K562 (cell line): ENCODE measurements around the gene PRRT1. TPM values are rescaled to one million over a fixed set of nuclear protein-coding genes. Genes with fewer than 3 reads are reported as not detected.

Experiments
- ATAC-seq: fragments of 200-7000 bp; cut with Tn5 transposase; 3 replicates; pipeline ENCODE4 v1.9.1; 2020; ENCODE audit warnings: moderate library complexity
- BruUV-seq: library from RNA; stranded (reverse); fragments of 400-500 nt; replicated peaks from 2 replicates; lab custom pipeline; 2021; lab: Mats Ljungman, UMichigan
- CTCF ChIA-PET: fragments of 300-600 bp; formaldehyde crosslinking; extraction: SDS; loops from one replicate; lab custom pipeline; 2021; ENCODE audit warnings: low intra/inter-chr PET ratio; lab: Yijun Ruan, JAX
- POLR2A ChIA-PET: fragments of 300-600, 350-650 bp; sonication (Branson Sonifier 250); formaldehyde crosslinking; extraction: SDS; loops from one replicate; lab custom pipeline; 2021; ENCODE audit warnings: antibody characterized with exemption, inconsistent platforms; lab: Yijun Ruan, JAX
- DNase-seq, 4 experiments: peaks; one replicate each; pipeline versions ENCODE4 v3.0.0 to v3.0.0-alpha.2; 2011 to 2018; ENCODE audit warnings: low spot score in 3 of 4, mixed read lengths in 3 of 4; ENCODE audit errors: extremely low read depth in 1 of 4
- FAIRE-seq: peaks from 2 replicates; lab custom pipeline; 2011; peaks lifted over from hg19 to GRCh38; lab: Jason Lieb, UNC
- H2AFZ ChIP-seq: 2 replicates; pipeline ENCODE4 v1.6.0; 2011; ENCODE audit warnings: low read depth, low read length, control low read depth, inconsistent platforms
- H3K27ac ChIP-seq: fragments of 200-600 bp; 3 replicates; pipeline ENCODE4 v1.8.0; 2011; ENCODE audit warnings: low read depth, mild to moderate bottlenecking, control low read depth, inconsistent platforms, low read length, moderate library complexity, mixed read lengths; ENCODE audit errors: extremely low read depth
- H3K27me3 ChIP-seq, 2 experiments: fragments of 300-600 bp in 1 of 2; 2 replicates in 1 of 2; 3 replicates in 1 of 2; pipeline versions ENCODE4 v1.6.0 to v1.8.0; 2011; ENCODE audit warnings: inconsistent platforms in 2 of 2, low read length in 2 of 2, mild to moderate bottlenecking in 1 of 2, mixed read lengths in 1 of 2, moderate library complexity in 1 of 2; ENCODE audit not compliant: control insufficient read depth in 2 of 2, insufficient read depth in 2 of 2
- H3K36me3 ChIP-seq: fragments of 300-600 bp; 3 replicates; pipeline ENCODE4 v1.8.0; 2011; ENCODE audit warnings: mild to moderate bottlenecking, low read length, inconsistent platforms; ENCODE audit not compliant: control insufficient read depth, insufficient read depth
- H3K4me1 ChIP-seq, 2 experiments: fragments of 200-600 bp in 1 of 2; replicated peaks in 1 of 2; 2 replicates in 1 of 2; 3 replicates in 1 of 2; pipeline versions ENCODE4 v1.5.1 to v1.8.0; 2011; ENCODE audit warnings: inconsistent platforms in 2 of 2, low read length in 2 of 2, mild to moderate bottlenecking in 1 of 2, mixed read lengths in 1 of 2, moderate library complexity in 1 of 2; ENCODE audit not compliant: control insufficient read depth in 2 of 2, insufficient read depth in 2 of 2
- H3K4me2 ChIP-seq: 2 replicates; pipeline ENCODE4 v1.6.1; 2011; ENCODE audit warnings: low read length, control low read depth, inconsistent platforms, mixed read lengths; ENCODE audit not compliant: insufficient read depth
- H3K4me3 ChIP-seq: fragments of 200-600 bp; sonication (generic), shearing (Covaris generic); 2 replicates; pipeline ENCODE4 v1.5.1; 2016; ENCODE audit warnings: control low read depth, inconsistent platforms
- H3K79me2 ChIP-seq: fragments of 200-600 bp; 3 replicates; pipeline ENCODE4 v1.8.0; 2011; ENCODE audit warnings: low read length, inconsistent platforms; ENCODE audit not compliant: control insufficient read depth, insufficient read depth
- H3K9ac ChIP-seq, 2 experiments: 2 replicates each; pipeline versions ENCODE4 v1.6.0 to v1.6.1; 2011; ENCODE audit warnings: low read depth in 2 of 2, low read length in 2 of 2, control low read depth in 1 of 2, inconsistent platforms in 1 of 2, mild to moderate bottlenecking in 1 of 2, mixed read lengths in 1 of 2; ENCODE audit not compliant: insufficient read depth in 1 of 2
- H3K9me1 ChIP-seq: one replicate; pipeline ENCODE4 v1.6.0; 2011; ENCODE audit warnings: inconsistent platforms, mild to moderate bottlenecking, low read length, moderate library complexity; ENCODE audit not compliant: control insufficient read depth, insufficient read depth
- H3K9me3 ChIP-seq: replicated peaks from 2 replicates; pipeline ENCODE4 v1.5.1; 2011; ENCODE audit warnings: low read depth, low read length, inconsistent platforms; ENCODE audit not compliant: control insufficient read depth, insufficient read depth
- H4K20me1 ChIP-seq: replicated peaks from 2 replicates; pipeline ENCODE4 v1.6.1; 2011; ENCODE audit warnings: low read length, inconsistent platforms, mixed read lengths; ENCODE audit not compliant: control insufficient read depth, insufficient read depth
- BRF2 ChIP-seq: IDR thresholded peaks from 3 replicates; pipeline ENCODE4 v1.6.1; 2011; ENCODE audit warnings: borderline replicate concordance, mild to moderate bottlenecking; ENCODE audit not compliant: insufficient read length, insufficient read depth
- ELF2 ChIP-seq: fragments of 250-450 bp; sonication (Bioruptor Pico); IDR thresholded peaks from 2 replicates; pipeline ENCODE4 v1.5.0; 2021; ENCODE audit warnings: mild to moderate bottlenecking
- FOXK2 ChIP-seq, 2 experiments: fragments of 450-650 bp; IDR thresholded peaks in 1 of 2; conservative IDR thresholded peaks in 1 of 2; 2 replicates each; pipeline ENCODE4 v1.6.1; 2016; ENCODE audit warnings: low read depth in 2 of 2, mild to moderate bottlenecking in 1 of 2
- GABPA ChIP-seq: fragments of 200-800 bp; sonication (Bioruptor generic); conservative IDR thresholded peaks from 2 replicates; pipeline ENCODE4 v1.6.1; 2016; ENCODE audit warnings: low read depth, missing genetic modification characterization, missing compliant biosample characterization
- GATA2 ChIP-seq: sonication (generic); formaldehyde crosslinking; IDR thresholded peaks from 2 replicates; pipeline ENCODE4 v1.4.0; 2020; ENCODE audit warnings: mild to moderate bottlenecking, missing genetic modification reagents
- KLF16 ChIP-seq: IDR thresholded peaks from 2 replicates; pipeline ENCODE4 v1.6.1; 2016; ENCODE audit warnings: antibody characterized with exemption
- PHB ChIP-seq: fragments of 250-450 bp; sonication (Bioruptor Pico); IDR thresholded peaks from 2 replicates; pipeline ENCODE4 v1.5.0; 2021
- SIRT6 ChIP-seq: IDR thresholded peaks from one replicate; pipeline ENCODE4 v1.6.1; 2012; ENCODE audit warnings: low read depth, mild to moderate bottlenecking, control low read depth, inconsistent platforms, low read length, moderate library complexity
- SIX5 ChIP-seq, 2 experiments: IDR thresholded peaks; 2 replicates each; pipeline ENCODE4 v1.6.1; 2011; ENCODE audit warnings: low read length in 2 of 2, borderline replicate concordance in 1 of 2, low read depth in 1 of 2, mild to moderate bottlenecking in 1 of 2, moderate library complexity in 1 of 2; ENCODE audit not compliant: insufficient read depth in 1 of 2
- SRF ChIP-seq, 2 experiments: fragments of 250-450, 450-650 bp in 1 of 2; sonication (Bioruptor Pico) in 1 of 2; sonication (generic) in 1 of 2; formaldehyde crosslinking; IDR thresholded peaks; 2 replicates each; pipeline versions ENCODE4 v1.5.0 to v1.5.1; 2020 to 2022; ENCODE audit warnings: mild to moderate bottlenecking in 1 of 2, missing genetic modification reagents in 1 of 2
- THAP12 ChIP-seq: fragments of 250-450 bp; sonication (Bioruptor Pico); IDR thresholded peaks from 2 replicates; pipeline ENCODE4 v1.9.0; 2021; ENCODE audit warnings: mild to moderate bottlenecking, inconsistent platforms
- ZBTB12 ChIP-seq: fragments of 250-450 bp; sonication (Bioruptor Pico); IDR thresholded peaks from 2 replicates; pipeline ENCODE4 v1.4.0; 2020
- ZBTB34 ChIP-seq: fragments of 250-450 bp; sonication (Bioruptor Pico); IDR thresholded peaks from 2 replicates; pipeline ENCODE4 v1.8.0; 2021; ENCODE audit warnings: mild to moderate bottlenecking, moderate library complexity
- ZNF23 ChIP-seq: fragments of 250-450 bp; sonication (Bioruptor Pico); IDR thresholded peaks from 2 replicates; pipeline ENCODE4 v1.4.0; 2020; ENCODE audit warnings: mild to moderate bottlenecking
- ZNF699 ChIP-seq: fragments of 250-450 bp; sonication (Bioruptor Pico); IDR thresholded peaks from 2 replicates; pipeline ENCODE4 v1.8.0; 2021; ENCODE audit warnings: mild to moderate bottlenecking, moderate library complexity; ENCODE audit not compliant: insufficient replicate concordance
- WGBS: fragments of 100-300 bp; shearing (Covaris generic); methylation state at CpG from one replicate; pipeline ENCODE4 v1.1.6; 2016; ENCODE audit warnings: low coverage, mixed read lengths; ENCODE audit not compliant: insufficient coverage; ENCODE audit errors: missing lambda C conversion rate; 5-methylcytosine and 5-hydroxymethylcytosine counted together
- in situ Hi-C: fragments of 300-500 bp; cut with MboI; formaldehyde crosslinking; loops from 4 replicates; pipeline ENCODE4 v1.15.0; 2018; ENCODE audit warnings: inconsistent platforms, mixed read lengths
- intact Hi-C: fragments of 100-400 bp; cut with micrococcal nuclease; formaldehyde crosslinking; loops from 2 replicates; pipeline ENCODE4 v1.14.2; 2022
- polyA plus RNA-seq, 8 experiments: library from polyadenylated mRNA; depleted of rRNA in 4 of 8; stranded (reverse) in 5 of 8; unstranded in 3 of 8; fragments of >200 nt; fragmentation: Nextera tagmentation in 2 of 8; fragmentation: Illumina TruSeq in 1 of 8; extraction: Ambion mirVana in 2 of 8; extraction: Trizol in 1 of 8; gene quantifications; 2 replicates each; pipeline versions ENCODE4 v1.2.1 to v1.2.3, GENCODE V29; 2011 to 2014; ENCODE audit warnings: inconsistent platforms in 1 of 8, missing spikeins in 1 of 8
- total RNA-seq, 7 experiments: library from RNA; depleted of rRNA in 6 of 7; stranded (reverse); fragments of >200 nt in 6 of 7; fragmentation: Illumina TruSeq in 2 of 7; extraction: Trizol in 2 of 7; gene quantifications; 2 replicates each; pipeline versions ENCODE4 v1.2.1 to v1.2.3, GENCODE V29; 2011 to 2021; ENCODE audit warnings: low replicate concordance in 1 of 7

The PRRT1 gene
- total and polyA plus RNA-seq, 9 of the 15 experiments (the other 6 are each of a cell fraction or from before 2014, with no cell fraction given) = 0.14 to 3.5 (median 0.41) TPM

GRCh38 chr6:32168350-32168749, 16.6 kb upstream of the PRRT1 start:
- Histone ChIP-seq H3K27me3 (no peaks in the 10 kb centered on the region), H3K9me3 (no peaks in the 10 kb centered on the region), H3K4me1 (peaks cover 51% of the 10 kb centered on the region in 2 experiments), H3K9ac (peak overlapping the region; percentile 27 to 65; a peak in 3 of 4 replicates), H4K20me1 (no peaks in the 10 kb centered on the region), H3K27ac (peak overlapping the region; percentile 83), H3K4me2 (peak overlapping the region; percentile 65), H3K36me3 (peaks cover 71% of the 10 kb centered on the region), H3K9me1 (no peaks in the 10 kb centered on the region), H3K4me3 (no peak overlapping the region), H2AFZ (no peak overlapping the region), H3K79me2 (peaks cover 13% of the 10 kb centered on the region)
- ChIA-PET POLR2A (interaction anchor here (0.9 to 2.2 kb wide), 10 partner anchors 8 to 200 kb away, joined by 3 to 25 read pairs (median 4); partner anchors contain the start of genes AGPAT1 and FKBPL), CTCF (no interaction called here)
- peak; percentile 52 for ATAC-seq
- FAIRE-seq = no peak
- intact Hi-C loops (loop anchor here (2.0 to 5.0 kb wide), 2 partner anchors 26 to 51 kb away; no protein-coding TSS in a partner anchor), in situ Hi-C loops (no loop called here)
- WGBS = 15% methylated on average over 2 of the region's 2 CpGs
- BruUV-seq = TSS peak; percentile 69
- DNase-seq = peak in 2 of 4 experiments; percentile 53 to 61
- TF ChIP-seq SIX5 (IDR thresholded peaks at IDR 0.05; ENCODE audit: borderline replicate concordance in 1 of 2, insufficient read depth in 1 of 2, low read depth in 1 of 2, low read length in 2 of 2) (no peak), GATA2 (CRISPR knock-in tag) (no peak), GABPA (tag) (peak; percentile 25; the same call in 1 of the 2 replicates), ELF2 (CRISPR knock-in tag) (0 out of 2 replicates have a peak, but pooled peaks have one; percentile 29), ZNF23 (CRISPR knock-in tag) (peak; percentile 4; the same call in 1 of the 2 replicates), FOXK2 (conservative IDR thresholded peaks at IDR 0.05 in 1 of 2, IDR thresholded peaks at IDR 0.05 in 1 of 2; ENCODE audit: low read depth in 2 of 2) (no peak), THAP12 (CRISPR knock-in tag) (0 out of 2 replicates have a peak, but pooled peaks have one; percentile 19), ZNF699 (no peak), KLF16 (no peak), BRF2 (no peak), SRF (CRISPR knock-in tag; IDR thresholded peaks at IDR 0.05) (0 out of 4 replicates have a peak, but pooled peaks of 1 of the 2 experiments have one; percentile 0), SIRT6 (no peak), ZBTB12 (CRISPR knock-in tag) (no peak), ZBTB34 (no peak), PHB (CRISPR knock-in tag) (peak; percentile 90; the same call in 1 of the 2 replicates)
